GM12873 (cell line): Measurements from ENCODE around the gene SBK2.

ENCODE experiments used
- TF ChIP-seq, protein P1 (sequence below): IDR thresholded peaks from 2 replicates; pipeline ENCODE4 v1.5.1; 2012; ENCODE audit warnings: low read depth, mild to moderate bottlenecking, moderate library complexity, low read length, control low read depth; ENCODE audit not compliant: insufficient read depth; ENCODE audit errors: missing control alignments

The SBK2 gene

DNA sequence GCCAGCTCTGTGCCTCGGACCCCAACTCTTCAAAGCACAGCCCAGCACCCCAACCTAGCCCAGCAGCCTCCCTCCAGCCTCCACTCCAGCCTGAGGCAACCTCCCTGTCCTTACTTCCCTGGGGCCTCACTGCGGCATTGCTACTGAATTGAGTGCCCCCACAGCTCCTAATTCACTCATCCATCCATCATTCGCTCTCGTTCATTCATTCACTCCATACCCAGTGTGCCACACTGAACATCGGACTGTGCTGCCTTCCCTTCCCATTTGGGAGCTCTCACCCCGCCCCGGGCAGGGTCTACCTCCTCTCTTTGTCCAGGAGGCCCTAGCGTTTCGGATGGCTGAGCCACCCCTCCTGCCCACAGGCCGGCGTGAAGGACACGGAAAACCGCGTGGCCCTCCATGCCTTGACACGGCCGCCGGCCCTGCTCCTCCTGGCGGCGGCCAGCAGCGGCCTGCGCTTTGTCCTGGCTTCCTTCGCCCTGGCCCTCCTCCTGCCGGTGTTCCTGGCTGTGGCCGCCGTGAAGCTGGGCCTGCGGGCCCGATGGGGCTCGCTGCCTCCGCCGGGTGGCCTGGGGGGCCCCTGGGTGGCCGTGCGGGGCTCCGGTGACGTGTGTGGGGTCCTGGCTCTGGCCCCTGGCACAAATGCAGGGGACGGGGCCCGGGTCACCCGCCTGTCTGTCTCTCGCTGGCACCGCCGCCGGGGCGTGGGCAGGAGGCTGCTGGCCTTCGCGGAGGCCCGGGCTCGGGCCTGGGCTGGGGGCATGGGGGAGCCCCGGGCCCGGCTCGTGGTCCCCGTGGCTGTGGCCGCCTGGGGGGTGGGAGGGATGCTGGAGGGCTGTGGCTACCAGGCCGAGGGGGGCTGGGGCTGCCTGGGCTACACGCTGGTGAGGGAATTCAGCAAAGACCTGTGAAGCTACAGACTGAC, 50.6 kb downstream of the SBK2 start:
- TF ChIP-seq, protein P1, sequence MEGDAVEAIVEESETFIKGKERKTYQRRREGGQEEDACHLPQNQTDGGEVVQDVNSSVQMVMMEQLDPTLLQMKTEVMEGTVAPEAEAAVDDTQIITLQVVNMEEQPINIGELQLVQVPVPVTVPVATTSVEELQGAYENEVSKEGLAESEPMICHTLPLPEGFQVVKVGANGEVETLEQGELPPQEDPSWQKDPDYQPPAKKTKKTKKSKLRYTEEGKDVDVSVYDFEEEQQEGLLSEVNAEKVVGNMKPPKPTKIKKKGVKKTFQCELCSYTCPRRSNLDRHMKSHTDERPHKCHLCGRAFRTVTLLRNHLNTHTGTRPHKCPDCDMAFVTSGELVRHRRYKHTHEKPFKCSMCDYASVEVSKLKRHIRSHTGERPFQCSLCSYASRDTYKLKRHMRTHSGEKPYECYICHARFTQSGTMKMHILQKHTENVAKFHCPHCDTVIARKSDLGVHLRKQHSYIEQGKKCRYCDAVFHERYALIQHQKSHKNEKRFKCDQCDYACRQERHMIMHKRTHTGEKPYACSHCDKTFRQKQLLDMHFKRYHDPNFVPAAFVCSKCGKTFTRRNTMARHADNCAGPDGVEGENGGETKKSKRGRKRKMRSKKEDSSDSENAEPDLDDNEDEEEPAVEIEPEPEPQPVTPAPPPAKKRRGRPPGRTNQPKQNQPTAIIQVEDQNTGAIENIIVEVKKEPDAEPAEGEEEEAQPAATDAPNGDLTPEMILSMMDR = no peak

DNA sequence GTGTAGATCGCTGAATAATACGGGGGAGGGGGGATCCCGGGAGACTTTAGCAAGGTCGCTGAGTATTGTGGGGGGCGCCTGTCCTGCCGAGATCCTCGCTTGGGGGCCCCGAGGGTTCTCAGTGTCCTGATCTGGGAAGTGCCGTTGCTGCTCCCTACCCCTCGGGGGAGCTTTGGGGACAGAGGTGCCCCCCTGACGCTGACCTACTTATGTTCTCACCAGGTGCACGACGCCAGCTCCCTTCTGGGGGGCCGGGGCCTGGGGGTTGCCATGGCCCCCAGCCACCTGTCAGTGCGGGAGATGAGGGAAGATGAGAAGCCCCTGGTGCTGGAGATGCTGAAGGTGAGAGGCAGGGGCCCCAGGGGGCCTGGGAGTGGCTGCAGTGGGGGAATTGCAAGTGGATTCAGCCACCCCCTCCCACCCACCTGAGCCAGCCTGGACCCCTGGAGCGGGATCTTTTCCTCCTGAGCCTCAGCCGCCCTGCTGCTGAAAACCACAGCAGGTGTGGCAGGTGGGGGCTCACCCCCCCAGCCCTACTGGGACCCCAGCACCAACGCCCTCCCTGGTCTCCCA, 51.4 kb downstream of the SBK2 start:
- TF ChIP-seq, protein P1 = no peak

DNA sequence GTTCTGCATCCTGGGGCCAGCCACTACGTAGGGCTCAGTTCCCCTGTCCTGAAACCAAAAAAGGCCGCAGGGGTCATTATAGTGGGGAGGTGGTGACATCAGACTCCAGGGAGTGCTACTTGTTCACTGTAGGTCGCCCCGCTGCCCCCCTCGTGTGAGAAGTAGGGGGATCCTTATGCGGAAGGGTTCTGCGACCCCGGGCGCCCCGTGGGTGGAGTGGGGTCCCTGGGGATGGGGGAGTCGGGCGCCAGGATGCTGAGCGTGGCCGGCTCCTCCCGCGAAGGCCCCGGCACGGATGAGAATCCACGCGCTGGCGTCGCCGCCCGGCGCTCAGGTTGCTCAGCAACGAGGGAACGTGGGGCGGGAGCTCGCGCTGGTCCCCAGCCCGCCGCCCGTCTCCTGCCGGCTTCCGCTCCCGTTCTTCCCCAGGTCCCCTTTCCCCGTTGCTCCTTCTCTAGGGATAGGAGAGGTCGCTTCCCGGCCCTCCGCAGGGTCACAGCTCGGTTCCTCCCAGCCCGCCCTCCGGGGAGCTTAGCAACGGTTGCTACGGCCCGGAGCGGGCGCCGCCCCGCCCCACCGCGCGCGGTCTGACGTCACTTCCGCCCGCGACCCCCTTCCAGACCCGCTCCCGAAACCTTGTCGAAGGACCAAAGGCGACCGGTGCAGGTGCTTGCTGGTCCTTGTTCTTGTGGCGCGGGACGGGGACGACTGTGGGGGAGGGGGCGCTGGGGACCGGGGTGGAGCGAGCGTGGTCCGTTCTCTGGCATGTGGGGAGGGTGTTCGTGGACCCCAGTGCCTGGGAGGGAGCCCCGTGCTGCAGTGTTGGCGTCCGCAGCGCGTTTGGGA, 52.1 kb downstream of the SBK2 start, which contains the start of gene NAT14:
NAT14 (plus strand) TSS at position 596 of the 846 bp plus-strand sequence. CDS start 521 bp downstream, outside the sequence.
- TF ChIP-seq, protein P1 = no peak

DNA sequence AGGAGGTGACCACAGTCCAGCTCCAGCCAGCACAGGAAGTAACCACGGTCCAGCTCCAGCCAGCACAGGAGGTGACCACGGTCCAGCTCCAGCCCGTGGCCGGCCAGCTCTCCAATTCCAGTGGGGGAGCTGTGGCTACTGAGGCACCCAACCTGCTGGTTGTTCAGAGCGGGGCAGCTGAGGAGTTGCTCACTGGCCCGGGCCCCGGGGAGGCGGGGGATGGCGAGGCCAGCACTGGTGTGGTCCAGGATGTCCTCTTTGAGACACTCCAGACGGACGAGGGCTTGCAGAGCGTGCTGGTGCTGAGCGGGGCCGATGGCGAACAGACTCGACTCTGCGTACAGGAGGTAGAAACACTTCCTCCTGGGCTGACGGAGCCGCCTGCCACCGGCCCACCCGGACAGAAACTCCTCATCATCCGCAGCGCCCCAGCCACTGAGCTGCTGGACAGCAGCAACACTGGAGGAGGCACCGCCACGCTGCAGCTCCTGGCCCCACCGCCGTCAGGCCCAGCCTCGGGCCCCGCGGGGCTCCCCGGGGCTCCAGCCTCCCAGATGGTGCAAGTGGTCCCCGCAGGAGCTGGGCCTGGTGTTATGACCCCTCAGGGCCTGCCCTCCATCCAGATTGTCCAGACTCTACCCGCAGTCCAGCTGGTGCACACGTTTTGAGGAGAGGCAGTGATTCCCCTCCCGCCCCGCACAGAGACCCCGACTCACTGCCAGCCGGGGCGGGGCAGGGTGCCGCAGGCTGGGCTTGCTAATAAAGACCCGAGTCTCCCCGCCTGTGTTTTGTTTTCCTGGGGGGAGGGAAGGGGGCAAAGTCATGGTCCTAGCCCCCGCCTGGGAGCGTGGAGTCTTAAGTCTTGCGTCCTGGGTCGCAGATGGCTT, 53.0 kb downstream of the SBK2 start:
- TF ChIP-seq, protein P1 = no peak

DNA sequence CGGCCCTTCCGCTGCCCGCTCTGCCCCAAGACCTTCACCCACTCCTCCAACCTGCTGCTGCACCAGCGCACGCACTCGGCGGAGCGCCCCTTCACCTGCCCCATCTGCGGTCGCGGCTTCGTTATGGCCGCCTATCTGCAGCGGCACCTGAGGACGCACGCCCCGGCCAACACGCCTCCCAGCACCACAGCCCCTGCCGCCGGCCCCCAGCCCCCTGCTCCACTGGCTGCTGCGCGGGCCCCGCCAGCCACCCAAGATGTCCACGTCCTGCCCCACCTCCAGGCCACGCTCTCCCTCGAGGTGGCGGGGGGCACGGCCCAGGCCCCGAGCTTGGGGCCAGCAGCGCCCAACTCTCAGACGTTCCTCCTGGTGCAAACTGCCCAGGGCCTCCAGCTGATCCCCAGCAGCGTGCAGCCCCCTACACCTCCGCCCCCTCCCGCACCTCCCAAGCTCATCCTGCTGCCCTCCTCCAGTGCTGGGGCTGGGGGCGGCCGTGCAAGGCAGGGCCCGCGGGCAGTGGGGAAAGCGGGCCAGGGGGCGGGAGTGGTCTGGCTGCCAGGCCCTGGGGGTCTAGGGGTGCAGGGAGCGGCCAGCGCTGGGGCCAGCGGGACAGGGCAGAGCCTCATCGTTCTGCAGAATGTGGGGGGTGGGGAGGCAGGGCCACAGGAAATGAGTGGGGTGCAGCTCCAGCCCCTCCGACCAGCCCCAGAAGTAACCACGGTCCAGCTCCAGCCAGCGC, 53.8 kb downstream of the SBK2 start:
- TF ChIP-seq, protein P1 = no peak
